ENCODE data around the gene SHISA5.
A peak's percentile ranks its signal among the peaks of the same experiment; 100 is the strongest.
"Not testable (repeated sequence)": the region's sequence is repeated elsewhere in the genome, so short reads cannot be mapped to it uniquely, and the experiment has no call there.

The SHISA5 gene

GRCh38 chr3:48518638-48519276, 14.8 kb upstream of the SHISA5 start:
- no peak for DNase-seq

- DNase-seq, result no peak
Measured at GRCh38 chr3:48518069-48518468, 14.1 kb upstream of the SHISA5 start.

DNA sequence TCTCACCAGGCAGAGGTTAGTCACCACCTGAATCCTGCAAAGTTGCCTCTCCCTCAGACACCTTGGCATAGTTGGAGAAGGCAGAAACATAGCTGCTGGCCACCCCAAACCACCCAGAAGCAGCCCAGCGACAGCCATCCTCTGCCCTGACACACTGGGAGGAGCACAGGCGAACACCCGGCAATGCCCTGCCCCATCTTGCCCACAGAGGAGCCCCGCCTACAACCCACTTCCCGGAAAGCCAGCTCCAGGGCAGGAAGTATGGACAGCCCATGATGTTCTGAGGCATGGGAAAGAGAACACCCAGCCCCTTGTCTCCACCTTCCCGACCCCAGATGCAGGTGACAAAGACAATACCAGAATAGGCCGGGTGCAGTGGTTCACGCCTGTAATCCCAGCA, 12.6 kb upstream of the SHISA5 start:
- DNase-seq, result peak; percentile 48

DNA sequence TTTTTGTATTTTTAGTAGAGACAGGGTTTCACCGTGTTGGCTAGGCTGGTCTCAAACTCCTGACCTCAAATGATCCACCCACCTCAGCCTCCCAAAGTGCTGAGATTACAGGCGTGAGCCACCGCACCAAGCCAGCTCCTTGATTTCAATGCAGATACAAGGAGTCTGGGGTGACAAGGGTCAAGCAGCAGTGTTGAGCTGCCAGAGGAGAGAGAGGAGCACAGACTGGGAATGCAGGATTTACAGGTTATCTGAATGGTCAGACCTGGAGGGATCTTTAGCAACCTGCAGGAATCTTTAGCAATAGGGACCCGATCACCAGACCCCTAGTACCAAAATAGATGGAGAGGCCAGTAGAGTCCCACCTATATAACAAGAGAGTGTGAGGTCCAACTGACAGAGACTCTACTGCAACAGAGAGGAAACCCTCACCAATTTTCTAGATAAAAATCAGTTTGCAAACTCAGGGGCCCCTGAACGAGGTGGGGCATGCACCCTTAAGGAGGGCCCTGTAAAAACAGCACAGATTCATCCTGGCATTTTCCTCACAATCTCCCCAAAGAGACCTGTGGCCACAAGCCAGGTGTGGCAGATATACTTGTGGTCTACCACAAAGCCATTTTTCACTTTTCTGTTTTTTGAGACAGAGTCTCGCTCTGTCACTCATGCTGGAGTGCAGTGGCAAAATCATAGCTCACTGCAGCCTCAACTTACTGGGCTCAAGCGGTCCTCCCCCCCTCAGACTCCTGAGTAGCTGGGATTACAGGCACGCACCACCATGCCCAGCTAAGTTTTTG, 10.7 kb upstream of the SHISA5 start:
- DNase-seq, result peak; percentile 67

DNA sequence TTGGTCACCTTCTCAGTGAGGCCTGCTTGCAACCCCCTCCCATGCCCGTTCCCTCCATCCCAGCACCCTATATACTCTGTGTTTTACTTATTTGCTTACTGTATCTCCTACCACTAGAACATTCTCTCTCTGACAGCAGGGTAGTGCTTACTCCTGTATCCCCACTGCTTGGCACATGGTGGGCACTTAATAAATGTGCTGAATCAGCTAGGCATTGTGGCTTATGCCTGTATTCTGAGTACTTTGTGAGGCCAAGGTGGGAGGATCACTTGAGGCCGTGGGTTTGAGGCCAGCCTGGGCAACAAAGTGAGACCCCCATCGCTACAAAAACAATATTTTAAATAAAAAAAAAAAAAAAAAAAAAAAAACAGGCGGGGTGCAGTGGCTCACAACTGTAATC, 7.6 kb upstream of the SHISA5 start:
- DNase-seq, result no peak

GRCh38 chr3:48507256-48508061, 3.5 kb upstream of the SHISA5 start:
- peak; percentile 82 for DNase-seq

- DNase-seq, result no peak
Measured at GRCh38 chr3:48505968-48506504, 2.1 kb upstream of the SHISA5 start.

GRCh38 chr3:48505146-48505545, 1.2 kb upstream of the SHISA5 start:
- DNase-seq, result no peak

GRCh38 chr3:48503401-48504050, 448 bp downstream of the SHISA5 start:
- DNase-seq, result no peak

GRCh38 chr3:48502728-48503168, 1.2 kb downstream of the SHISA5 start:
- no peak for DNase-seq

DNA sequence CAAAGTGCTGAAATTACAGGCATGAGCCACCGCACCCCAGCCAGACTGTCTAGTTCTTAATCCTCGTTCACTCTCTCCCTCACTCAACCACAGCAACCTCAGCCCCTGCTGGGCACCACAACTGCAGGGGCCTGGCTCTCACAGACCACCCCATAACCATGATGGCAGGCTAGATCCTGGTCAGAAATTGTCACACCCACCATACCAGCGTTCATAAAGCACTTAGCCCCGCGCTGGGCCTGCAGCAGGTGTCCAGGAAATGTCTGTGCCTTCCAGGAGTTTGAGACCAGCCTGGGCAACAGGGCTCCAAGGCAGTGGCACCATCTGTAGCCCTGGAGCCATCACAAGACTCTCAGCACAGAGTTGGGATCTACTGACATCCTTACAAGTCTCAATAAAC, 1.9 kb downstream of the SHISA5 start:
- no peak for DNase-seq

GRCh38 chr3:48501196-48501595, 2.8 kb downstream of the SHISA5 start:
- no peak for DNase-seq

GRCh38 chr3:48500656-48501055, 3.3 kb downstream of the SHISA5 start:
- DNase-seq, result no peak

DNA sequence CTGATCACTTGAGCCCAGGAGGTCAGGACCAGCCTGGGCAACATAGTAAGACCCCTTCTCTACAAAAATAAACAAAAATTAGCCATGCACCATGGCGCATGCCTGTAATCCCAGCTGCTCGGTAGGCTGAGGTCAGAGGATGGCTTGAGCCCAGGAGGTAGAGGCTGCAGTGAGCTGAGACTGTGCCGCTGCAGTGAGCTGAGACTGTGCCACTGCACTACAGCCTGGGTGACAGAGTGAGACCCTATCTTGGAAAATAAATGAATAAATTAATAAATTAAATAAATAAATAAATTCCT, 10.8 kb downstream of the SHISA5 start:
- no peak for DNase-seq

GRCh38 chr3:48492461-48493202, 11.3 kb downstream of the SHISA5 start:
- no peak for DNase-seq

DNA sequence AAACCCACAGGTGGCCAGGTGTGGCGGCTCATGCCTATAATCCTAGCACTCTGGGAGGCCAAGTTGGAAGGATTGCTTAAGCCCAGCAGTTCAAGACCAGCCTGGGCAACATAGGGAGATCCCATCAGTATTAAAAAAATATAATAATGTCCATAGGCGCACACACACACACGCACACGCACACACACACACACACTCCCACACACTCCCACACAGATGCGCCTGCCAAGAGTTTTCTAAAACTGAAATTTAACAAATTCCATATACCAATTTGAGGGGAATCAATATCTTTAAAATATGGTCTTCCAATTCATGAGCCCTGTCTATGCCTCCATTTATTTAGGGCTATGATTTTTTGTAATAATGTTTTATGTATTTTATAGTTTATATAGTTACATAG, 17.0 kb downstream of the SHISA5 start:
- DNase-seq, result no peak

GRCh38 chr3:48482822-48483221, 21.2 kb downstream of the SHISA5 start:
- not testable (repeated sequence) for DNase-seq

DNA sequence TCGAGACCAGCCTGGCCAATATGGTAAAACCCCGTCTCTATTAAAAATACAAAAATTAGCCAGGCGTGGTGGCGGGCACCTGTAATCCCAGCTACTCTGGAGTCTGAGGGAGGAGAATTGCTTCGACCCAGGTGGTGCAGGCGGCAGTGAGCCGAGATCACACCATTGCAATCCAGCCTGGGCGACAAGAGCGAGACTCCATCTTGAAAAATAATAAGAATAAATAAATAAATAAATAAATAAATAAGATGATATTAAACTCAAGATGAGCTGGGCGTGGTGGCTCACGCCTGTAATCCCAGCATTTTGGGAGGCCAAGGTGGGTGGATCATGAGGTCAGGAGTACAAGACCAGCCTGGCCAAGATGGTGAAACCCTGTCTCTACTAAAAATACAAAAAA, 23.1 kb downstream of the SHISA5 start:
- DNase-seq, result not testable (repeated sequence)

DNA sequence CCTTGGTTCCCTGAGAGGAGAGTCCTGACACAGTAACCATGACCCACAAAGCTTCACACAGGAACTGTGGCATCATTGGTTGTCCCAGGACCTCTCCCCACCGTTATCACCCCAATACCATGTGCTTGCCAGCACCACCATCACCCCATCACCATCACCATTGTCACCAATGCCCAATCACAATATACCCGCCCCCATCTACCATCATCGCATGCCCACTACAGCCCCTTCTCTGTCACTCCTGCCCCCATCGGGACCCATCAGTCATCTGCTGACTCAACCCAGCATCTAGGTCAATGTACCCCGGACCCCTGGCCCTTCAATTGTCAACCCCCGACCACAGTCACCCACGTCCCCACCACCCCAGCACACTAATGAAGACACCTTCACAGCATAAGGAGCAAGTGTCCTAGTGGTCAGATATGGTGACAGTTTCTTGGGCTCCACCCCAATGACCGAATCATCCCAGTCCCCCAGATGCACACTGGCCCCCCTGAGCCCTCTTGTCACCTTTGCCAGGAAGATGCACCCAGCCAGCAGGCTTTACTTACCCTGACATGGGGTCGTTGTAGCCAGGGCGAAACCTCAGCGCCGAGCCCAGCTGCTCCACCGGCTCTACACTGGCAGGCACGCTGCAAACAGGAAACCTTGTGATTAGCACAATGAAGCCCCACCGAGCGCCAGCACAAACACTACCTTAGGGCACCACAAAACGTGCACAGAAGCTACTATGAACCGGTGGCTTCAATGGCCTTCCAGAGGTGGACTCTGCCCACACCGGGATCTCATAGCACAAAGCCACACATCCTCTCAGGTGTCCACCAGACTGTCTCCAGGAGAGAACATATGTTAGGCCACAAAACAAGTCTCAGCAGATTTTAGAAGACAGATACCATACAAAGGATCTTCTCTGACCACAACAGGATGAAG, 25.1 kb downstream of the SHISA5 start:
- DNase-seq, result peak; percentile 71

GRCh38 chr3:48477959-48478520, 25.9 kb downstream of the SHISA5 start:
- no peak for DNase-seq

Measured in activated CD4-positive, alpha-beta T cell treated with anti-CD3 and anti-CD28 coated beads, Interleukin-2, Interleukin-6, amounts not matched to agents 100 ng/mL and 50 ng/mL, durations not matched to agents 16 hours and 8 hours (primary cell).